ENCODE measurements around the gene EYA4. TPM values are rescaled to one million over a fixed set of nuclear protein-coding genes. Genes with fewer than 3 reads are reported as not detected.

EYA4 gene
- total RNA-seq, 1 donor from 2014 or later, result 0.78 TPM

GRCh38 chr6:133337308-133337707 is 96.2 kb downstream of the EYA4 start:
- no peak for DNase-seq (ENCODE audit: extremely low spot score, unreplicated experiment)
- no peak overlapping the region for H3K4me3 Mint-ChIP-seq (ENCODE audit: unreplicated experiment)
- TF ChIP-seq, protein P1, sequence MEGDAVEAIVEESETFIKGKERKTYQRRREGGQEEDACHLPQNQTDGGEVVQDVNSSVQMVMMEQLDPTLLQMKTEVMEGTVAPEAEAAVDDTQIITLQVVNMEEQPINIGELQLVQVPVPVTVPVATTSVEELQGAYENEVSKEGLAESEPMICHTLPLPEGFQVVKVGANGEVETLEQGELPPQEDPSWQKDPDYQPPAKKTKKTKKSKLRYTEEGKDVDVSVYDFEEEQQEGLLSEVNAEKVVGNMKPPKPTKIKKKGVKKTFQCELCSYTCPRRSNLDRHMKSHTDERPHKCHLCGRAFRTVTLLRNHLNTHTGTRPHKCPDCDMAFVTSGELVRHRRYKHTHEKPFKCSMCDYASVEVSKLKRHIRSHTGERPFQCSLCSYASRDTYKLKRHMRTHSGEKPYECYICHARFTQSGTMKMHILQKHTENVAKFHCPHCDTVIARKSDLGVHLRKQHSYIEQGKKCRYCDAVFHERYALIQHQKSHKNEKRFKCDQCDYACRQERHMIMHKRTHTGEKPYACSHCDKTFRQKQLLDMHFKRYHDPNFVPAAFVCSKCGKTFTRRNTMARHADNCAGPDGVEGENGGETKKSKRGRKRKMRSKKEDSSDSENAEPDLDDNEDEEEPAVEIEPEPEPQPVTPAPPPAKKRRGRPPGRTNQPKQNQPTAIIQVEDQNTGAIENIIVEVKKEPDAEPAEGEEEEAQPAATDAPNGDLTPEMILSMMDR (IDR thresholded peaks at IDR 0.05), result no peak
- H3K27ac Mint-ChIP-seq (ENCODE audit: unreplicated experiment), result no peak overlapping the region
- H3K27me3 Mint-ChIP-seq (ENCODE audit: unreplicated experiment), result no peaks in the 10 kb centered on the region
- H3K9me3 Mint-ChIP-seq (ENCODE audit: unreplicated experiment), result no peaks in the 10 kb centered on the region
- no peaks in the 10 kb centered on the region for H3K36me3 Mint-ChIP-seq (ENCODE audit: unreplicated experiment)
- H3K4me1 Mint-ChIP-seq (ENCODE audit: unreplicated experiment), result peaks cover 13% of the 10 kb centered on the region

DNA sequence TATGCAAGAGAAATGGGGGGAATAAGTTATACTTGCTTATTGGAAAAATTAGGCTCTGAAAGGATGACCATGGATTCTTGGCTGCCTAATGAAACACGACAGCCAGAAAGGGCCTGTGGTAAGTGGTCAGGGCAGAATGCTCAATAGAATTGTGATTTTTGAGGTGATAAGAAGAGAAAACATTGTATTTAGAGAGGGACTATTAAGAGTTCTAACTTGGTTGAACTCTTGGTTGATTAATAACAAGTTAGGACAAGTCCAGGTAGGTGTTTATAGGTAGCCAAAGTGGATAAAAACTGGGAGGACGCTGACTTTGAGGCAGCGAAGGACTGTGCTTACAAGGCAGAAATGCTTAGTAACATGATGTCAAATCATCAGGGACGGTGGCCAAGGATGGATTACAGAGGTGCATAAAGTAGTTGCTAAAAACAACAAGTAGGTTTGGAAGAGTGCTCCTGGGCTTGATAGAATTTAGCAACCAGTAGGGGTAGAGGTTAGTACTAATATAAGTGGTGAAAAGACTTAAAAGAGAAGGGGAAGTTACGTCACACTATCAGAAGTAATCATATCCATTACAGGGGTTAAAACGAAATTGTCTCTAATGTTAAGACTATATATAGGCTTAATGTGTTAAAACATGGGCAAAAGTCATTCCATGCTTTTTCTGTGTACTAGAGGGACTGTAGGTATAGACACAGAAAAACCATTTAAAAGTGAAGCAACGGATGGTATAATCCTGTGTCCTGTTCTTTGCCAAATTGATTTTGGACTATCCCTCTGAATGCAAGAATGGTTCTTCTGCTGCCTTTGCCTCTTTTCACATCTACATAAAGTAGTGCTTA is 98.6 kb downstream of the EYA4 start:
- Mint-ChIP-seq H3K27me3 (ENCODE audit: unreplicated experiment) (no peaks in the 10 kb centered on the region), H3K9me3 (ENCODE audit: unreplicated experiment) (no peaks in the 10 kb centered on the region), H3K4me1 (ENCODE audit: unreplicated experiment) (peaks cover 11% of the 10 kb centered on the region), H3K4me3 (ENCODE audit: unreplicated experiment) (no peak overlapping the region), H3K27ac (ENCODE audit: unreplicated experiment) (no peak overlapping the region), H3K36me3 (ENCODE audit: unreplicated experiment) (no peaks in the 10 kb centered on the region)
- no peak for DNase-seq (ENCODE audit: extremely low spot score, unreplicated experiment)
- TF ChIP-seq, protein P1 (IDR thresholded peaks at IDR 0.05), result no peak

GRCh38 chr6:133340557-133340956 is 99.4 kb downstream of the EYA4 start:
- no peak overlapping the region for H3K4me3 Mint-ChIP-seq (ENCODE audit: unreplicated experiment)
- no peaks in the 10 kb centered on the region for H3K9me3 Mint-ChIP-seq (ENCODE audit: unreplicated experiment)
- H3K27me3 Mint-ChIP-seq (ENCODE audit: unreplicated experiment), result peaks cover under 1% of the 10 kb centered on the region
- H3K4me1 Mint-ChIP-seq (ENCODE audit: unreplicated experiment), result peaks cover 11% of the 10 kb centered on the region
- no peak overlapping the region for H3K27ac Mint-ChIP-seq (ENCODE audit: unreplicated experiment)
- no peak for DNase-seq (ENCODE audit: extremely low spot score, unreplicated experiment)
- no peaks in the 10 kb centered on the region for H3K36me3 Mint-ChIP-seq (ENCODE audit: unreplicated experiment)
- TF ChIP-seq, protein P1 (IDR thresholded peaks at IDR 0.05), result no peak

DNA sequence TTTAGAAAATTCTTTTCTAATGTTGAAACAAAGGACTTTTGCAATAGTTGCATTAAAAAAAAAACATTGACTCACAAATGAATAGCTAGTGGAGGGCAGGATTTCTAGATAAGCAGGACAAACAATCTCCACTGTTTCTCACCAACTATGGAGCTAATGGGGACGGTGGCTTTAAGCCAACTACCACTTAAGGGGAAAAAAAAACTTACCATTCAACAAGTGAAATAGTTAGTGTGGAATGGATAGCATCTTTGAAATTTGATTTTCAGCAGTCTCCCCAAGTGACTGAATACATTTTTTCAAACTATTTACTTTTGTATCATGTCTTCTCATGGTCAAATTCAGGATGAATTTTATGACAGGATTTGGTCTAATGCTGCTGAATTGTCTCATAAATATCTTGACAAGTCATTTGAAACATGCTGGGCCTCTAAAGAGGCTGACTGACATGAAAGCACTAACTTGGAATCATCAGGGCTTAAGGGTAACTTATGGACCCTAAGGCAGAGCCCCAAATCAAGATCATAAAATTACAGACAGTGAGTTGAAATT is 100.5 kb downstream of the EYA4 start:
- no peak overlapping the region for H3K27ac Mint-ChIP-seq (ENCODE audit: unreplicated experiment)

GRCh38 chr6:133343220-133343619 is 102.1 kb downstream of the EYA4 start:
- DNase-seq (ENCODE audit: extremely low spot score, unreplicated experiment), result no peak
- Mint-ChIP-seq H3K4me3 (ENCODE audit: unreplicated experiment) (no peak overlapping the region), H3K36me3 (ENCODE audit: unreplicated experiment) (no peaks in the 10 kb centered on the region), H3K27me3 (ENCODE audit: unreplicated experiment) (peaks cover 9% of the 10 kb centered on the region), H3K9me3 (ENCODE audit: unreplicated experiment) (no peaks in the 10 kb centered on the region), H3K27ac (ENCODE audit: unreplicated experiment) (no peak overlapping the region), H3K4me1 (ENCODE audit: unreplicated experiment) (peaks cover 5% of the 10 kb centered on the region)
- TF ChIP-seq, protein P1 (IDR thresholded peaks at IDR 0.05), result no peak

More for the DNA sequence above, 100.5 kb downstream of the EYA4 start:
- no peaks in the 10 kb centered on the region for H3K36me3 Mint-ChIP-seq (ENCODE audit: unreplicated experiment)
- TF ChIP-seq, protein P1 (IDR thresholded peaks at IDR 0.05), result no peak
- peaks cover 7% of the 10 kb centered on the region for H3K27me3 Mint-ChIP-seq (ENCODE audit: unreplicated experiment)
- DNase-seq (ENCODE audit: extremely low spot score, unreplicated experiment), result no peak
- no peaks in the 10 kb centered on the region for H3K9me3 Mint-ChIP-seq (ENCODE audit: unreplicated experiment)
- H3K4me1 Mint-ChIP-seq (ENCODE audit: unreplicated experiment), result peaks cover 11% of the 10 kb centered on the region
- H3K4me3 Mint-ChIP-seq (ENCODE audit: unreplicated experiment), result no peak overlapping the region
